Muscle of leg (tissue), 11 donors: ENCODE data around the gene POMGNT2. TPM values are rescaled to one million over a fixed set of nuclear protein-coding genes. Genes with fewer than 3 reads are reported as not detected.
"Not testable (repeated sequence)": the region's sequence is repeated elsewhere in the genome, so short reads cannot be mapped to it uniquely, and the experiment has no call there.

Source experiments
- DNase-seq: peaks from one replicate; pipeline ENCODE4 v3.0.0; 2013
- H3K27ac ChIP-seq: one replicate; pipeline ENCODE4 v1.5.1; 2013; ENCODE audit warnings: mild to moderate bottlenecking, low read length, control low read depth
- H3K27me3 ChIP-seq: one replicate; pipeline ENCODE4 v1.6.1; 2013; ENCODE audit warnings: low read length; ENCODE audit not compliant: control insufficient read depth, insufficient read depth
- H3K36me3 ChIP-seq: one replicate; pipeline ENCODE4 v1.6.1; 2013; ENCODE audit warnings: low read length; ENCODE audit not compliant: control insufficient read depth, insufficient read depth
- H3K4me1 ChIP-seq: one replicate; pipeline ENCODE4 v1.6.1; 2013; ENCODE audit warnings: low read length; ENCODE audit not compliant: control insufficient read depth, insufficient read depth
- H3K4me3 ChIP-seq: one replicate; pipeline ENCODE4 v1.5.1; 2013; ENCODE audit warnings: low read length, control low read depth
- H3K9me3 ChIP-seq: replicated peaks from 2 replicates; pipeline ENCODE4 v1.6.1; 2013; ENCODE audit warnings: low read depth, low read length; ENCODE audit not compliant: control insufficient read depth
- WGBS: methylation state at CpG from one replicate; pipeline ENCODE4 v1.1.5; 2013; ENCODE audit warnings: missing lambda C conversion rate; ENCODE audit not compliant: insufficient coverage; 5-methylcytosine and 5-hydroxymethylcytosine counted together
- polyA plus RNA-seq, 8 donors: library from polyadenylated mRNA; unstranded; fragments of 120-200 nt; gene quantifications; one replicate each; pipeline versions ENCODE4 v1.2.1 to v1.2.3, GENCODE V29; 2013; ENCODE audit warnings: inconsistent platforms in 1 of 8, low replicate concordance in 1 of 8; ENCODE audit not compliant: insufficient read length in 8 of 8, insufficient read depth in 1 of 8
- total RNA-seq: library from RNA; stranded (reverse); fragments of 120-200 nt; gene quantifications from one replicate; pipeline ENCODE4 v1.2.4, GENCODE V29; 2013

POMGNT2 gene
- total and polyA plus RNA-seq, 9 donors: 16.6 to 27.7 (median 23.7) TPM

GRCh38 chr3:43054754-43055153 is 51.1 kb downstream of the POMGNT2 start:
- Histone ChIP-seq H3K4me3 (no peak overlapping the region), H3K36me3 (peaks cover 2% of the 10 kb centered on the region), H3K27me3 (peaks cover 2% of the 10 kb centered on the region), H3K27ac (no peak overlapping the region), H3K9me3 (peaks cover 9% of the 10 kb centered on the region), H3K4me1 (peaks cover 4% of the 10 kb centered on the region)
- 83% methylated on average over 2 of the region's 5 CpGs for WGBS
- no peak for DNase-seq

- H3K27ac ChIP-seq: no peak overlapping the region
- H3K4me3 ChIP-seq: no peak overlapping the region
- no peak for DNase-seq
- peaks cover 12% of the 10 kb centered on the region for H3K9me3 ChIP-seq
- peaks cover 4% of the 10 kb centered on the region for H3K4me1 ChIP-seq
- 98% methylated on average over 8 of the region's 12 CpGs for WGBS
- H3K36me3 ChIP-seq: peaks cover 2% of the 10 kb centered on the region
- peaks cover 2% of the 10 kb centered on the region for H3K27me3 ChIP-seq
Observed at GRCh38 chr3:43053291-43053690, 52.6 kb downstream of the POMGNT2 start.

DNA sequence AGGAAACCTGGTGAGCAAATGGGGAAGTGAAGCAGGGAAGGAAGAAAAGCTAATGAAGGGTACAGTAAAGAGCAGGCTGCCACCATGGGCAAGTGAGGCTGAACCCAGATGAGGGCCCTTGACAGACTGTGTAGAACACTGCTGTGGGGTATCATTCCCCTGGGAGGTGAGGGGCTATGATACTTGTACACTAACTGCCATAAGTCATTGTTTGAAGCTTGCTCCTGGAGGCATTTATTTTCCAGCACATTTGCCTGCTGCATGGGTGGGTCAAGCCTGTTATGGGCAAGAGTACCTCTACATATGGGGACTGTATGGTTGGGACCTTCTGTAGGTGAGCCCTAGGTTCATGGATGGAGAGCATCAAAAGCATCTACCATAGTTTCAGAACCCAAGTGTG is 57.4 kb downstream of the POMGNT2 start:
- Histone ChIP-seq H3K9me3 (peaks cover 49% of the 10 kb centered on the region), H3K36me3 (no peaks in the 10 kb centered on the region), H3K27ac (no peak overlapping the region), H3K27me3 (peaks cover 2% of the 10 kb centered on the region), H3K4me3 (no peak overlapping the region), H3K4me1 (no peaks in the 10 kb centered on the region)
- no peak for DNase-seq

- no peak overlapping the region for H3K27ac ChIP-seq
- 100% methylated on average over 1 of the region's 1 CpG for WGBS
- no peak for DNase-seq
- H3K9me3 ChIP-seq: peaks cover 49% of the 10 kb centered on the region
- H3K36me3 ChIP-seq: no peaks in the 10 kb centered on the region
- no peaks in the 10 kb centered on the region for H3K27me3 ChIP-seq
- H3K4me3 ChIP-seq: no peak overlapping the region
- no peaks in the 10 kb centered on the region for H3K4me1 ChIP-seq
Observed at GRCh38 chr3:43046583-43046982, 59.3 kb downstream of the POMGNT2 start.

GRCh38 chr3:43045079-43045478 is 60.8 kb downstream of the POMGNT2 start:
- not testable (repeated sequence) for H3K4me1 ChIP-seq, H3K27me3 ChIP-seq, H3K27ac ChIP-seq, H3K36me3 ChIP-seq, H3K4me3 ChIP-seq, DNase-seq
- peaks cover 45% of the 10 kb centered on the region for H3K9me3 ChIP-seq

- H3K4me1 ChIP-seq: no peaks in the 10 kb centered on the region
- H3K27me3 ChIP-seq: no peaks in the 10 kb centered on the region
- H3K27ac ChIP-seq: no peak overlapping the region
- DNase-seq: no peak
- peaks cover 40% of the 10 kb centered on the region for H3K9me3 ChIP-seq
- 90% methylated on average over 2 of the region's 2 CpGs for WGBS
- H3K4me3 ChIP-seq: no peak overlapping the region
- no peaks in the 10 kb centered on the region for H3K36me3 ChIP-seq
Observed at GRCh38 chr3:43043793-43044192, 62.1 kb downstream of the POMGNT2 start.

GRCh38 chr3:43043071-43043766 is 62.7 kb downstream of the POMGNT2 start:
- H3K9me3 ChIP-seq: peaks cover 36% of the 10 kb centered on the region
- peak; percentile 20 for DNase-seq
- no peak overlapping the region for H3K4me3 ChIP-seq
- H3K36me3 ChIP-seq: no peaks in the 10 kb centered on the region
- no peaks in the 10 kb centered on the region for H3K4me1 ChIP-seq
- WGBS: 78% methylated on average over 3 of the region's 3 CpGs
- H3K27ac ChIP-seq: no peak overlapping the region
- H3K27me3 ChIP-seq: no peaks in the 10 kb centered on the region

- Histone ChIP-seq H3K36me3 (no peaks in the 10 kb centered on the region), H3K27me3 (no peaks in the 10 kb centered on the region), H3K9me3 (peaks cover 24% of the 10 kb centered on the region), H3K4me3 (no peak overlapping the region), H3K27ac (no peak overlapping the region), H3K4me1 (no peaks in the 10 kb centered on the region)
- DNase-seq: no peak
- WGBS: no CpG with 5 or more reads among the region's 2 CpGs
Observed at GRCh38 chr3:43041517-43041916, 64.4 kb downstream of the POMGNT2 start.

DNA sequence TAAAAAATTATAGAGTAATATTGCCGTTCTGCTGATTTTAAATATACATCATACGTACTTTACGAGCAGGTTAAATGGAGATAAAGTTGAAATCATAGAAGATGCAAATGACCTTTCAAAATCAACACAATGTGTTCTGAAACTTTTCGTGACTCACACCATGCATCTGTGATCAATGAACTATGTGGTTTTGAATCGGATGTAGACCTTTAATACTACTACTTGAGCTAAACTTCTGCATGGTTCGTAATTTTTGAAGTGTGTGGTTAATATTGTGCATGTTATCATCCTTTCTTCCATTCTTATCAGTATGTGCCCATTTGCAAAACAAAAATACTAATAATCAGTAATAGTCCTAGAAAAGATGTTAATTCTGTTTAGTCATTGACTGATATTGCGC is 67.9 kb downstream of the POMGNT2 start:
- H3K4me1 ChIP-seq: peaks cover 9% of the 10 kb centered on the region
- H3K27me3 ChIP-seq: no peaks in the 10 kb centered on the region
- no peak overlapping the region for H3K4me3 ChIP-seq
- no peaks in the 10 kb centered on the region for H3K36me3 ChIP-seq
- no peak overlapping the region for H3K27ac ChIP-seq
- DNase-seq: no peak
- WGBS: no CpG with 5 or more reads among the region's 7 CpGs
- H3K9me3 ChIP-seq: no peaks in the 10 kb centered on the region

DNA sequence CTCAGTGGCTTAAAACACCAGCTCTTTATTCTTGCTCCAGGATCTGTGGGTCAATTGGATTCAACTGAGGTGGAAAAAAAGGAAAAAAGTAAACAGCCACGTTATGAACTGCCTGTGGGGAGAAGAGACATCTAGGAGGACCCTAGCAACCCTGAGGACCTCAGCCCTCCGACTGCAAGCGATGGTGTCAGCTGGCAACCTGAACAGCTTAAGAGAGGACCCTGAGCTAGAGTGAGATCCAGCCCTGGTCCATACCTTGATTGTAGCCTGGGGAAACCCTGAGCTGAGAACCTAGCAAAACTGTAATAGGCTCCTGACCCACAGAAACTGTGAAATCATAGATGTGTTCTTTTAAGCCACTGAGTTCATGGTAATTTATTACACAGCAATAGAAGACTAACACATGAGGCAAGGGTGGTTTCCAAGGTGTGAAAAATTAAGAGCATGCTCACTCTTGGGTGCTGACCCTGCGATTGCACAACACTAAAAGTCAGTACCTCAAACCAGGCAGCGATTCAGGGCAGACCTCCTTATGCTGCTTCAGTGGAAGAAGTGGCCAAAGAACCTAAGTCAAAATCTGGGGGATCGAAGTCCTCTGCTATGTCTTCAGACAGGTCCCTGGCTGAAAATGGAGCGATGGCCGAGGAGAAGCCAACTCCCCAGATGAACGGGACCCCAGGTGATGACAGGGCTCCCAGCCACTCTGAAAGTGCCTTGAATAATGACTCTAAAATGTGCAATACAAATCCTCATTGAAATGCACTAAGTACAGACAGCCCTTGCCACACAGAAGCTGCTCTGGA is 69.1 kb downstream of the POMGNT2 start:
- Histone ChIP-seq H3K36me3 (peaks cover 4% of the 10 kb centered on the region), H3K4me1 (peaks cover 11% of the 10 kb centered on the region), H3K27ac (no peak overlapping the region), H3K4me3 (no peak overlapping the region), H3K27me3 (no peaks in the 10 kb centered on the region), H3K9me3 (no peaks in the 10 kb centered on the region)
- no peak for DNase-seq
- 58% methylated on average over 8 of the region's 9 CpGs for WGBS
